Raji (cell line): Measurements from ENCODE around the gene TRAPPC8.

ENCODE experiments used
- POLR2A ChIP-seq: IDR thresholded peaks from 2 replicates; pipeline ENCODE4 v1.6.1; 2011; ENCODE audit warnings: low read depth, low read length, control low read depth; ENCODE audit not compliant: insufficient read depth

TRAPPC8 gene

GRCh38 chr18:31821545-31822171 is 121.3 kb downstream of the TRAPPC8 start:
- no peak for TF ChIP-seq POLR2A

GRCh38 chr18:31819925-31820229 is 123.1 kb downstream of the TRAPPC8 start:
- TF ChIP-seq POLR2A, result no peak

DNA sequence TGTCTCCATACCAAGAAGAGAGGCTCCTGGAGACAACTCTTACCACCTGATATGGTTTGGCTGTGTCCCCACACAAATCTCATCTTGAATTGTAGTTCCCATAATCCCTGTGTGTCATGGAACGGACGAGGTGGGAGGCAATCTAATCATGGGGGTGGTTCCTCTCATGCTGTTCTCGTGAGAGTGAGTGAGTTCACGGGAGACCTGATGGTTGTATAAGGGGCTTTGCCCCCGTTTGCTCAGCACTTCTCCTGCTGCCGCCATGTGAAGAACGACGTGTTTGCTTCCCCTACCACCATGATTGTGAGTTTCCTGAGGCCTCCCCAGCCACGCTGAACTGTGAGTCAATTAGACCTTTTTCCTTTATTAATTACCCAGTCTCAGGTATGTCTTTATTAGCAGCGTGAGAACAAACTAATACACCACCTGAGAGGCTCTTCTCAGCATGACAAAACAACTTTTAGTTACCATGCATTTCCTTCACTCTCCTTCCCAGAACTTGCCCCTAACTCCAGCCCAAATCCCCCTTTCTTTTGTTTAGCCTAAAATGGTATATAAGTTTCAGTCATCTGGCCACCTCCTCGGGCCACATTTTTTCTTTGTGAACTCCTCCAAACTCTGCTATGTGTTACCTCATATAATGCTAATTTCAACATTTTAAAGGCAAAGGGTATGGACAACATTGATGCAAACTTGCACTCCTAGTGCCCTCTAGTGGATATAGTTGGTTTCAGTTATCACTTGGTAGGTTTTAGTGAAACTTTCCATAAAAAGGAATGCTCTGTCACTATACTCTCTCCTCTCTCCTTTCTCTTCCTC is 123.6 kb downstream of the TRAPPC8 start:
- TF ChIP-seq POLR2A, result no peak

GRCh38 chr18:31814132-31814531 is 128.8 kb downstream of the TRAPPC8 start:
- no peak for TF ChIP-seq POLR2A

GRCh38 chr18:31801078-31801477 is 141.8 kb downstream of the TRAPPC8 start:
- no peak for TF ChIP-seq POLR2A

DNA sequence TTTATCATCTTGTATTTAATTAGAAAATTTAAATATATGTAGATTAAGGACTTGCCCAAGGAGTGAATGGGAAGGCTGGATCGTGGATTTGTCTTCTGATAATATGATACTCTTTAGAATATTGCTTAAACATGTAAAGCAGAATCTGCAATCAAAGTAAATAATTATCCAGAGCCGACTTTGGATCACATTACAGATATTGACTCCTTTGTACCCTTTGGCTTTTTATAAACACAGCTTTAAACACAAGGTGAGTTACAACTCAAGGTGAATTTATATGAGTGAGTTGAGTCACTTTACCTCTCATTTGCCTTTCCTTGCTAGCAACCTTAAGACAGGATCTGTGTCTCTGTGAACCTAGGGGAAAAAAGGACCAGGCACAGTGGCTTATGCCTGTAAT is 144.5 kb downstream of the TRAPPC8 start:
- no peak for TF ChIP-seq POLR2A

DNA sequence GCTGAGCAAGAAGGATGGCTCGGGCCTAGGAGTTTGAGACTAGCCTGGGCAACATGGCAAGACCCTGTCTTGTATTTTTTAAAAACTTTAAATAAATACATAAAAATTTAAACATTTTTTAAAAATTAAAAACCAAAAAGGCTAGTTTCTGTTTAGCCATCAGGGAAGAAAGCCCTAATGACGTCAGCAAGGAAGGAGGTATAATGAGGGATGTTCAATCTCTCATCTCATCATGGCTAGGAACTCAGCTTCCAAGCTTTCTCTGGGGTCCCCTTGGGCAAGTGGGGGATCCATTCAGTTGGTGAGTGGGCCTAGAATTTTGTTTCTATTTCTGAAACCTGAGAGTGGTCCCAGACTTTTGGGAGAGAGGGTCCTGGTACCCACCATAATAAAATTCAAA is 147.2 kb downstream of the TRAPPC8 start:
- no peak for TF ChIP-seq POLR2A

DNA sequence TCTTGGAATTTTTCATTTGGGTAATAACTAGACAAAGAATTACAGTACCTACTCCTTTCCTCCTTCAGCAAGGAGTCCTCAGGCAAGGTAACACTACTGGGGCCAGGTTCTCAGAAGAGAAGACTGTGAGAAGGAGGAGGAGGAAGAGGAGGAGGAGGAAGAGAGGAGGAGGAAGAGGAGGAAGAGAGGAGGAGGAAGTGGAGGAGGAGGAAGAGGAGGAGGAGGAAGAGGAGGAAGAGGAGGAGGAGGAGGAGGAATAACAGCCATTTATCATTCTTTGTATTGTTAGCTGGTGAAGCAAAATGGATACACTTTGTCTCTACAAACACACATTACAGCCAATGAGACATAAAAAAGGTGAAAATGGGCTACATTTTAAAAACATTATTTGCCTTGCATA is 149.4 kb downstream of the TRAPPC8 start:
- TF ChIP-seq POLR2A, result no peak

DNA sequence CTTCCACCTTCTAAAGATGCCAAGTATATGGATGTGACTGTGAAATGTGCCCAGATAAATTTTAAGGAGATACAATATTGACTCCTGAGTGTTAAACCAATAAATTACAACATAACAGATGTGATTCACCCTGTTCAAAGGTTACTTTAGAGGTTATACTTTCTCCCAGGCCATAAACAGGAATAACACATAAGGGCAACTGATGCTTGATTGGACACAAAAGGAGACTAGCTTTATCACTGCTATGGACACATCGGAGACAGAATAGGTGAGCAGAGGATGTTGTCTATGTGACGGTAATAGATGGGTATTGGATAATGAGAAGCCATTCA is 150.4 kb downstream of the TRAPPC8 start:
- TF ChIP-seq POLR2A, result no peak

DNA sequence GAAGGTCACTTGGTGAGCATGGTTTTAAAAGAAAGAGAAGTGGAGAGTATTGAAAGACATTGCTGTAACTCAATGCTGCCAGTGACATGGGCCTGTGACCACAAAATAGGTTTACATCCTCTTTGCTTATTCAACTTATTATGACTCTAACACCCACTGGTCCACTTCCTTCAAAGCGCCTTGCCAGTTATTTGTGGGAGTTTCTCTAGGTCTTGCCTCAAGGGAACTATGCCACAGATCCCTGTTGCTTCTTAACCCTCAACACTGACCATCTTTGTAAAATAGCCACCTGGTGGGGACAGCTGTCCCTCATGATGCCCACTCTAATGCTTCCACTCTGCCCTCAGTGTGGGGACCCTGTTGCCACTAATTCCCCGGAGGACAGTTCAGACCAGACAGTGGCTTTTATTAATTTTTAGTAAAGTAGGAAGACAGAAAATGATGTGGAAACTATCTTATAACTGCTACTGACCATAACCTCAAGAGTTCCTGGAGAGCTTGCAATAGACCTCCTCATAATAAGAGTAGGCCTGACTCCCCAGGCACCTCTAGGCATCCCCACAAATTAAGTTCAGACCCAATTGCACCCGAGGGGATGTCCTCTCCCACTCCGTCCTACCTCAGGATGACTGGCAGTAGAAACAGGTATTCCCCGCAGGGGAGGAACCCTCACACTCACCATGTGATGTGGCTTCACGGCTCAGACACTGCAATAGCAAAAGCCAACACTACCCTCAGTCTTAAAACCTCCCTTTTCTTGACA is 150.9 kb downstream of the TRAPPC8 start:
- TF ChIP-seq POLR2A, result no peak

DNA sequence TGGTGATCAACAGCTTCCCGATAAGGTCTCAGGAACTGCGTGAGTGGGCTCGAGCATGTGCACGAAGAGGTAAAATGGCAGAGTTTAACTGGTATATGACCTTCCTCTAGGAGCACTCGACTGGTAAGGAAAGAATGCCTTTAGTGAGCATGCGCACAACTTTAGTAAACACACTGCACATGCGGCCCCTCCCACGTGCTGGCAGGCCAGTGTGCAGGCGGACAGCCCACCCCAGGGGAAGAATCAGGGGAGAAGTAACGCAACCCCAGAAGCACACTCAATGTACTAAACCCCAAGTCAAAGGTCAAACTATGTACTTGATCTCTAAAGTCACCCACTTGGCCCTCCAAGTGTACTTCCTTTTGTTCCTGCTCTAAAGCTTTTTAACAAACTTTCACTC is 153.5 kb downstream of the TRAPPC8 start:
- no peak for TF ChIP-seq POLR2A

DNA sequence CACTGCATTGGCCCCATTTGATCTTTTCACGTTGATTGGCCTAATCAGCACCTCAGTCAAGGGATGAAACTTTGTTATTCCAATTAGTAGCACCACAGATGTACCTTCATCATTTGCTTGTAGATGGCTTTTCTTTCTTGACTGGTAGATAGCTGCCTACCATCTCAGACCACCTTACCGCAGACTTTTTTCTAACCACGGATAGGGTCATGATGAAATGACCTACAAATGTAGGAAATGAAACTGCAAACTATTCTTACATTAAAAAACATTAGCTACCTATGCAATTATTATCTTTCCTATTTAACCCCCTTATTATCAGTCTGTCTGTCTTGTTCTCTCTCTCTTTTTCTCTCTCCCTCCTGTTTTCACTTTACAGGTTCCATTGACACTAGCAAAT is 159.9 kb downstream of the TRAPPC8 start:
- no peak for TF ChIP-seq POLR2A
